ENCODE results near the gene AFAP1L2. TPM values are rescaled to one million over a fixed set of nuclear protein-coding genes. Genes with fewer than 3 reads are reported as not detected.
A peak's percentile ranks its signal among the peaks of the same experiment; 100 is the strongest.

Gene AFAP1L2
- total RNA-seq, 4 donors from 2014 or later = 20.5 to 29.5 (median 23.9) TPM

GRCh38 chr10:114403541-114404161 is 651 bp downstream of the AFAP1L2 start:
- H3K27ac ChIP-seq = peak overlapping the region; percentile 11 to 82 (median 71)
- H3K27me3 ChIP-seq = peaks cover 26% of the 10 kb centered on the region
- peak; percentile 42 for ATAC-seq
- TF ChIP-seq, protein P1, sequence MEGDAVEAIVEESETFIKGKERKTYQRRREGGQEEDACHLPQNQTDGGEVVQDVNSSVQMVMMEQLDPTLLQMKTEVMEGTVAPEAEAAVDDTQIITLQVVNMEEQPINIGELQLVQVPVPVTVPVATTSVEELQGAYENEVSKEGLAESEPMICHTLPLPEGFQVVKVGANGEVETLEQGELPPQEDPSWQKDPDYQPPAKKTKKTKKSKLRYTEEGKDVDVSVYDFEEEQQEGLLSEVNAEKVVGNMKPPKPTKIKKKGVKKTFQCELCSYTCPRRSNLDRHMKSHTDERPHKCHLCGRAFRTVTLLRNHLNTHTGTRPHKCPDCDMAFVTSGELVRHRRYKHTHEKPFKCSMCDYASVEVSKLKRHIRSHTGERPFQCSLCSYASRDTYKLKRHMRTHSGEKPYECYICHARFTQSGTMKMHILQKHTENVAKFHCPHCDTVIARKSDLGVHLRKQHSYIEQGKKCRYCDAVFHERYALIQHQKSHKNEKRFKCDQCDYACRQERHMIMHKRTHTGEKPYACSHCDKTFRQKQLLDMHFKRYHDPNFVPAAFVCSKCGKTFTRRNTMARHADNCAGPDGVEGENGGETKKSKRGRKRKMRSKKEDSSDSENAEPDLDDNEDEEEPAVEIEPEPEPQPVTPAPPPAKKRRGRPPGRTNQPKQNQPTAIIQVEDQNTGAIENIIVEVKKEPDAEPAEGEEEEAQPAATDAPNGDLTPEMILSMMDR (IDR thresholded peaks at IDR 0.05) = peak in 2 of 4 experiments; percentile 47 to 60
- TF ChIP-seq POLR2AphosphoS5 (IDR thresholded peaks at IDR 0.05) (peak; percentile 17), EP300 (IDR thresholded peaks at IDR 0.05) (no peak)
- H3K4me3 ChIP-seq = peak overlapping the region; percentile 42 to 69
- no peaks in the 10 kb centered on the region for H3K36me3 ChIP-seq
- H3K4me1 ChIP-seq = peaks cover 0 to 64% (median 10%) of the 10 kb centered on the region in 3 donors
- no peaks in the 10 kb centered on the region for H3K9me3 ChIP-seq
- 0% methylated on average over 1 of the region's 44 CpGs; no CpG with 5 or more reads in 1 of the 2 donors for WGBS, 2 donors (ENCODE audit: low coverage in 1 of 2)

GRCh38 chr10:114402871-114403540 is 1.3 kb downstream of the AFAP1L2 start:
- WGBS, 2 donors (ENCODE audit: low coverage in 1 of 2) = 6 to 22% methylated on average over 14 to 16 of the region's 17 CpGs
- Histone ChIP-seq H3K9me3 (no peaks in the 10 kb centered on the region), H3K4me1 (peaks cover 0 to 70% (median 10%) of the 10 kb centered on the region in 3 donors), H3K4me3 (peak overlapping the region; percentile 42 to 69), H3K36me3 (no peaks in the 10 kb centered on the region), H3K27me3 (peaks cover 26% of the 10 kb centered on the region), H3K27ac (peak overlapping the region; percentile 11 to 82 (median 71))
- TF ChIP-seq, protein P1 (IDR thresholded peaks at IDR 0.05) = no peak
- TF ChIP-seq POLR2A (IDR thresholded peaks at IDR 0.05) = no peak
- no peak for TF ChIP-seq POLR2AphosphoS5 (IDR thresholded peaks at IDR 0.05)
- TF ChIP-seq EP300 (IDR thresholded peaks at IDR 0.05) = no peak
- no peak for ATAC-seq

DNA sequence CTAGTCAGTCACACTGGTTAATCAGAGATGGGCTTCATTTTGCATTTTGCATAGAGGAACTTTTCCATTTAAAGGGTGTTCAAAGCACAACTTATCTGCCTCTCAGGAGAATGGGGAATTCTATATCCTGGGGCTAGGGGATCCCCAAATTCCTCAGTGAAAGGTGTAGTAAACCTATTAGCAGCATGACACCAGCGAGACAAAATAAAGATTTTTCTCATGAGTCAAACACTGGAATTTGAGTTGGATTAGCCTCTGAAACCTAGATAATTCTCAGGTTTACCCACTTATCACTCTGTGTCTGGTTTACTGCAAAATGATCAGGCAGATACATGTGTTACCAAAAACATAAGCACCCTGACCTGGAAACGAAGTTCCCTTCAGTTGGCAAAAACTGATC is 2.1 kb downstream of the AFAP1L2 start:
- Histone ChIP-seq H3K36me3 (no peaks in the 10 kb centered on the region), H3K4me1 (peaks cover 0 to 78% (median 10%) of the 10 kb centered on the region in 3 donors), H3K27ac (peak overlapping the region; percentile 11 to 82 (median 71)), H3K27me3 (peaks cover 26% of the 10 kb centered on the region), H3K4me3 (peak overlapping the region in 1 of 2 donors; percentile 69), H3K9me3 (no peaks in the 10 kb centered on the region)
- ATAC-seq = no peak
- 37 to 47% methylated on average over 2 of the region's 2 CpGs for WGBS, 2 donors (ENCODE audit: low coverage in 1 of 2)
- TF ChIP-seq POLR2AphosphoS5 (IDR thresholded peaks at IDR 0.05) (no peak), EP300 (IDR thresholded peaks at IDR 0.05) (no peak), POLR2A (IDR thresholded peaks at IDR 0.05) (no peak)
- TF ChIP-seq, protein P1 (IDR thresholded peaks at IDR 0.05) = no peak

- peaks cover 0 to 88% (median 10%) of the 10 kb centered on the region in 3 donors for H3K4me1 ChIP-seq
- ATAC-seq = peak; percentile 84
- no peak overlapping the region for H3K4me3 ChIP-seq
- no peaks in the 10 kb centered on the region for H3K9me3 ChIP-seq
- 31 to 48% methylated on average over 2 to 7 of the region's 7 CpGs for WGBS, 2 donors (ENCODE audit: low coverage in 1 of 2)
- H3K27ac ChIP-seq = peak overlapping the region in 3 of 4 donors; percentile 65 to 82 (median 77)
- TF ChIP-seq POLR2AphosphoS5 (IDR thresholded peaks at IDR 0.05) = peak; percentile 71
- no peak for TF ChIP-seq EP300 (IDR thresholded peaks at IDR 0.05)
- no peaks in the 10 kb centered on the region for H3K36me3 ChIP-seq
- peaks cover 26% of the 10 kb centered on the region for H3K27me3 ChIP-seq
Measured at GRCh38 chr10:114401195-114401791, 3.0 kb downstream of the AFAP1L2 start.

GRCh38 chr10:114400091-114400490 is 4.2 kb downstream of the AFAP1L2 start:
- peaks cover 0 to 92% (median 10%) of the 10 kb centered on the region in 3 donors for H3K4me1 ChIP-seq
- TF ChIP-seq, protein P1 (IDR thresholded peaks at IDR 0.05) = no peak
- TF ChIP-seq EP300 (IDR thresholded peaks at IDR 0.05) (no peak), POLR2A (IDR thresholded peaks at IDR 0.05) (no peak), POLR2AphosphoS5 (IDR thresholded peaks at IDR 0.05) (no peak)
- H3K9me3 ChIP-seq = no peaks in the 10 kb centered on the region
- H3K27ac ChIP-seq = peak overlapping the region in 3 of 4 donors; percentile 65 to 82 (median 77)
- H3K27me3 ChIP-seq = peaks cover 24% of the 10 kb centered on the region
- H3K4me3 ChIP-seq = no peak overlapping the region
- H3K36me3 ChIP-seq = no peaks in the 10 kb centered on the region
- 52% methylated on average over 2 of the region's 3 CpGs; no CpG with 5 or more reads in 1 of the 2 donors for WGBS, 2 donors (ENCODE audit: low coverage in 1 of 2)
- ATAC-seq = no peak
